Psoas muscle (tissue), 8 donors: Measurements from ENCODE around the gene THBD. TPM values are rescaled to one million over a fixed set of nuclear protein-coding genes. Genes with fewer than 3 reads are reported as not detected.

Experiments used
- ATAC-seq, 4 donors: fragments of 200-7000 bp; cut with Tn5 transposase; one replicate each; pipeline ENCODE4 v1.9.1; 2020; ENCODE audit warnings: moderate library complexity in 3 of 4, mild to moderate bottlenecking in 2 of 4
- DNase-seq, 2 donors: peaks; one replicate each; pipeline ENCODE4 v3.0.0-alpha.2; 2020
- H3K27ac ChIP-seq: fragments of 200-600 bp; one replicate; pipeline ENCODE4 v1.8.0; 2022
- H3K27me3 ChIP-seq, 3 donors: fragments of 200-600 bp in 1 of 3; one replicate each; pipeline versions ENCODE4 v1.6.1 to v1.8.0; 2013 to 2022; ENCODE audit warnings: low read length in 2 of 3, mild to moderate bottlenecking in 2 of 3, moderate library complexity in 1 of 3; ENCODE audit not compliant: insufficient read depth in 3 of 3
- H3K36me3 ChIP-seq, 2 donors: fragments of 200-600 bp in 1 of 2; one replicate each; pipeline versions ENCODE4 v1.6.1 to v1.8.0; 2013 to 2022; ENCODE audit warnings: low read depth in 1 of 2, mild to moderate bottlenecking in 1 of 2, moderate library complexity in 1 of 2; ENCODE audit not compliant: insufficient read depth in 1 of 2
- H3K4me1 ChIP-seq: fragments of 200-600 bp; one replicate; pipeline ENCODE4 v1.8.0; 2022
- H3K4me3 ChIP-seq: fragments of 200-600 bp; one replicate; pipeline ENCODE4 v1.8.0; 2022; ENCODE audit warnings: mild to moderate bottlenecking
- H3K9me3 ChIP-seq: fragments of 200-600 bp; one replicate; pipeline ENCODE4 v1.8.0; 2022
- WGBS, 3 donors: extraction: QIAGEN DNeasy Blood & Tissue Kit; methylation state at CpG; one replicate each; pipeline versions ENCODE4 v1.1.6 to v1.1.7; 2013; 5-methylcytosine and 5-hydroxymethylcytosine counted together
- intact Hi-C, 2 donors: fragments of 100-400 bp; cut with DNase I; formaldehyde crosslinking; loops; one replicate each; pipeline versions ENCODE4 v1.11.0 to v1.14.2; 2022
- polyA plus RNA-seq, 3 donors: library from polyadenylated mRNA; stranded (reverse); fragments of 200-250 nt; gene quantifications; one replicate each; pipeline ENCODE4 v1.2.3, GENCODE V29; 2013
- total RNA-seq, 4 donors: library from RNA; stranded (reverse); fragmentation: NEBNext Ultra II Directional in 2 of 4; extraction: Animal tissue kit (Norgen Biotek cat#: 25700) in 2 of 4; gene quantifications; one replicate each; pipeline versions ENCODE4 v1.2.1 to v1.2.4, GENCODE V29; 2021 to 2023
- TF ChIP-seq, protein P1 (sequence below): fragments of 200-600 bp; IDR thresholded peaks from one replicate; pipeline ENCODE4 v1.8.0; 2022; ENCODE audit warnings: antibody characterized with exemption
- donor health status: healthy with polysubstance abuse.
- donor health status: DM: no; HTN: no; CAD: no; lungs with moderate emphysema.
- donor health status: Bipolar disorder and iron deficiency.
- donor health status: healthy.
- donor health status: DM: yes; HTN: yes; CAD: no.
- donor health status: DM: no; HTN: no; CAD: no.
- donor health status: DM: no; HTN: no; CAD: no.
- donor health status: DM: yes; HTN: yes; CAD: no.

Gene THBD
- total and polyA plus RNA-seq, 7 donors = 6.5 to 604 (median 50.0) TPM

DNA sequence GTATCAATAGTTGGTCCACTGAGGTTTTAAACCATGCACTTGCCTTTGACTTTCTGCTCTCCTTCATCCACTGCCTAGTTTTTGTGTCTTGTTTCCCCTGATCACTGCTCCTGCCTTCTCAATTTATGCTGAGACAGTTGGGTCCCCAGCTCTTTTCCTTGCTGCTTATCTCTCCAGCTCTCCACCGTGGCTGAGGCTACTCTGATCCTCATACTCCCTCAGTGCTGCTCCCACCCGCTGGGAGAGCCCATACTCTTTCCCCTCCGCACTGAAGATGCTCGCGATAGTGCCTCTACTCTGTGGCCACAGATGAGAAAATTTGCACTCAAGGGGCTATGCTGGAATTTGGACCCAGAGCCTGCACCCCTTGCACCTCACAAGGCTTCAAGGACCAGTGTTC lies 3.4 kb upstream of the THBD start:
- no peak overlapping the region for H3K4me3 ChIP-seq
- no peaks in the 10 kb centered on the region for H3K27me3 ChIP-seq
- ATAC-seq (no peak), DNase-seq (no peak)
- WGBS, 3 donors = 81 to 97% (median 87%) methylated on average over 5 of the region's 5 CpGs
- no peaks in the 10 kb centered on the region for H3K9me3 ChIP-seq
- intact Hi-C loops = loop anchor here (5.0 to 10.0 kb wide), 3 partner anchors 34 to 182 kb away; partner anchors contain the start of gene CD93 (in 1 of the 2)
- TF ChIP-seq, protein P1, sequence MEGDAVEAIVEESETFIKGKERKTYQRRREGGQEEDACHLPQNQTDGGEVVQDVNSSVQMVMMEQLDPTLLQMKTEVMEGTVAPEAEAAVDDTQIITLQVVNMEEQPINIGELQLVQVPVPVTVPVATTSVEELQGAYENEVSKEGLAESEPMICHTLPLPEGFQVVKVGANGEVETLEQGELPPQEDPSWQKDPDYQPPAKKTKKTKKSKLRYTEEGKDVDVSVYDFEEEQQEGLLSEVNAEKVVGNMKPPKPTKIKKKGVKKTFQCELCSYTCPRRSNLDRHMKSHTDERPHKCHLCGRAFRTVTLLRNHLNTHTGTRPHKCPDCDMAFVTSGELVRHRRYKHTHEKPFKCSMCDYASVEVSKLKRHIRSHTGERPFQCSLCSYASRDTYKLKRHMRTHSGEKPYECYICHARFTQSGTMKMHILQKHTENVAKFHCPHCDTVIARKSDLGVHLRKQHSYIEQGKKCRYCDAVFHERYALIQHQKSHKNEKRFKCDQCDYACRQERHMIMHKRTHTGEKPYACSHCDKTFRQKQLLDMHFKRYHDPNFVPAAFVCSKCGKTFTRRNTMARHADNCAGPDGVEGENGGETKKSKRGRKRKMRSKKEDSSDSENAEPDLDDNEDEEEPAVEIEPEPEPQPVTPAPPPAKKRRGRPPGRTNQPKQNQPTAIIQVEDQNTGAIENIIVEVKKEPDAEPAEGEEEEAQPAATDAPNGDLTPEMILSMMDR = no peak
- H3K36me3 ChIP-seq = no peaks in the 10 kb centered on the region
- H3K27ac ChIP-seq = no peak overlapping the region
- H3K4me1 ChIP-seq = no peaks in the 10 kb centered on the region

DNA sequence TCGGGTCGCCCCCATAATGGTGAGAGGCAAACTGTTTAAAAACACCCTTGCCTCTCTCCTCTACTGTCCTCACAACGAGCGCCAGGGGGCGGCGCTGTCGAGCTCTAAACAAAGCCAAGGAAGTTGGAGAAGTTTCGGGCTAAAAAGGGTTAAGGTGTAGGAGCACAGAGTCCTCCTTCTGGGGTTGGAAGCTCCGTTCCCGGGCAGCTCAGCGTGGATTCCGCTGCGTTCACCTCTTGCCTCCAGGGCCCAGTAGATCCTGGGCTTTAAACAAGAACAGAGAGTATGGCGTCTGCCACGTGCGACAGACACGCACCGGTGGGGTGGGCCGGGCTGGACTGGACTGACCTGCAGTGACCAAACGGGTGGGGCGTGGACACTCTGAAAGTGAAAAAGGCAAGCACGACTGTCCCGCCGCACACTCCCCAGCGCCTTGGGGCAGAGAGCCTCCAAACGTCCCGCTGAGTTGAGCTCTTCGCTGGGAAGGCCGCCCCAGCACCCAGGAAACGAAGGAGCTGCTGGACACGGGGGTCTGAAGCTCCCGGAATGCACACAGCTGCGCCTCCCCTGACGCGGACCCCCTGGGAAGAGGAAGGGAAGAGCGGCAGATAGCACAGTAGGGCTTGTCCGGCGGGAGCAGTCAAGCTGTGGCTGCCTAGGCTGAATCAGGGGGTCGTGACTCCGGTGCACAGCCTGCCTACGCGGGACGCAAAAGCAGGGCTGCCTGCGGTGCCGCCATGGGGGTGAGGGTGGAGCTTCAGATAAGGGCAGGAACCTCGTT lies 1.6 kb upstream of the THBD start:
- DNase-seq = peak; percentile 86 to 91
- intact Hi-C loops = loop anchor here (2.0 to 10.0 kb wide), 4 partner anchors 36 to 184 kb away; partner anchors contain the start of gene CD93 (in 1 of the 2)
- peak; percentile 34 to 51 (median 50) for ATAC-seq
- Histone ChIP-seq H3K4me1 (peaks cover 12% of the 10 kb centered on the region), H3K9me3 (no peaks in the 10 kb centered on the region), H3K27me3 (no peaks in the 10 kb centered on the region), H3K36me3 (no peaks in the 10 kb centered on the region), H3K27ac (peak overlapping the region; percentile 97), H3K4me3 (peak overlapping the region; percentile 75)
- WGBS, 3 donors = 10 to 14% (median 12%) methylated on average over 45 to 46 of the region's 46 CpGs
- TF ChIP-seq, protein P1 = peak; percentile 77

DNA sequence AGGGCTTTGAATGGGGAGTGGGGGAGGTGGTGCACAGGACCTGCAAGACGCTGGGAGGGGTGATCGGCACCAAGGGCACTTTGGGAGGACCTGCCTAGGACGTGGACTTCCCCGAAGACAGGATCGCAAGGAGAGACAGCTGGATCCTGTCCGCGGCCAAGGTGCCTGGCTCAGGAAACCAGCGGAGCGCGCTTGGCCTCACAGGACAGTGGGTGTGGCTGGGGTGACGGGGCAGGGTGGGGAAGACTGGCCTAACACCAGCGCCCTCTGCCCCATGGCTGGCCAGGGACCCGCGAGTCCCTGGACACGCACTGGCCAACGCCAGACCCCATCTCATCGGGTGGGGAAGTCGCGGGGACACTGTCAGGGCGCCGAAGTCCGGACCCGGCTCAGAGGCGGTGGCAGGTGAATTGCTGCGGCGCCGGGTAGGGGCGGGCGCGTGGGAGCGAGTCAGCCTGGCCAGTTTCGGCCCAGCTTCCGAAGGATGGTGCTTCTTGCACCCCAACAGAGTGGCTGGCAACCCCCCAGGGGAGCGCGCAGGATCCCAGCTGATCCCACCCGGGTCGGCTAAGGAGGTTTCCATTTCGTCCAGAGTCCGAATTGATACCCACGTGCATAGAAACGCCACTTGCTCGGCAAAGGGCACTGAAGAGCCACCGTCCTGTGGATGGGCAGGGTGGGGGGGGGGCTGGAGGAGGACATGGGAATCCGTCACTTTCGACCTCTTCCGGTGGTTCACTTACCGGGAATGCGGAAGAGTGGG lies 785 bp upstream of the THBD start:
- Histone ChIP-seq H3K27ac (peak overlapping the region; percentile 97), H3K4me1 (peaks cover 18% of the 10 kb centered on the region), H3K4me3 (peak overlapping the region; percentile 75), H3K27me3 (no peaks in the 10 kb centered on the region), H3K36me3 (no peaks in the 10 kb centered on the region), H3K9me3 (no peaks in the 10 kb centered on the region)
- DNase-seq (peak; percentile 71 to 87), ATAC-seq (peak; percentile 55 to 67 (median 64))
- 0 to 1% (median 0%) methylated on average over 42 to 48 of the region's 48 CpGs for WGBS, 3 donors
- TF ChIP-seq, protein P1 = no peak
- intact Hi-C loops = loop anchor here (2.0 to 10.0 kb wide), 4 partner anchors 37 to 185 kb away; partner anchors contain the start of gene CD93 (in 1 of the 2)

DNA sequence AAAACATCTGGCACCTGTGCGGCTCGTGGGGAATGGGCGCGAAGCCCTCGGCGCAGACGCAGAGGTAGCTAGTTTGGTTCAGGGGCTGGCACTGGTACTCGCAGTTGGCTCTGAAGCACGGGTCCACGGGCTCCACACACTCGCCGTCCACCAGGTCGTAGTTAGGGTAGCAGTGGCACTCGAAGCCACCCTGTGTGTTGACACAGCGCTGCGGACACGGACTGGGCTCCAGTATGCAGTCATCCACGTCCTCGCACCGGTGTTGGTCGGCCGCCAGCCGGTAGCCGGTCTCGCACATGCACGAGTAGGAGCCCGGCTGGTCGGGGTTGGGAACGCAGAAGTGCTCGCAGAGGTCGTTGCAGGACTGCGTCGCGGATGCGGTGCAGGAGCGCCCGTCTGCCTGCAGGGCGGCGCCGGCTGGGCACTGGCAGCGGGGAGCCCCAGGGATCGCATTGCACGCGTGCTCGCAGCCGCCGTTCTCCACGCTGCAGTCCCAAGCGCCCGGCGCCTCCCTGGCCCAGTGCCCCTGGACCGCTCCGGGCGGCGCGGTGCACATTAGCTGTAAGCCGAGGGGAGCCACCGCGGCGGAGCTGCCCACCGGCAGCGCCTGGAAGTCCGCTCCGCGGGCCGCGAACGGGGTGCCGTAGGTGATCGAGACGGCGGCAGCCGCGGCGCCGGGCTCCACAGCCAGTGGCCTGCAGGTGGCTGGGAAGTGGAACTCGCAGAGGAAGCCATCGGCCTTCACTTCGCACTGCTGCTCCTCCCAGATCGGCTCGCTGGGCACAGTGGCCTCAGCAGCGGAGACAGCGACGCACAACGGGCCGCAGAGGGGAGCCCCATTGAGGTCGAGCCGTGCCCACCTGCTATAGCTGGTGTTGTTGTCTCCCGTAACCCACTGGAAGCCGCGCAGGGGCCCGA lies 930 bp downstream of the THBD start:
- TF ChIP-seq, protein P1 = peak; percentile 70
- peak overlapping the region; percentile 75 for H3K4me3 ChIP-seq
- no peaks in the 10 kb centered on the region for H3K27me3 ChIP-seq
- DNase-seq (peak; percentile 79 to 91), ATAC-seq (peak; percentile 54 to 66 (median 64))
- no peaks in the 10 kb centered on the region for H3K9me3 ChIP-seq
- intact Hi-C loops = loop anchor here (2.0 to 10.0 kb wide), 7 partner anchors 130 to 354 kb away; partner anchors contain the start of gene NXT1 (in 1 of the 2)
- H3K27ac ChIP-seq = peak overlapping the region; percentile 97
- peaks cover 18% of the 10 kb centered on the region for H3K4me1 ChIP-seq
- 1% methylated on average over 74 to 92 of the region's 92 CpGs for WGBS, 3 donors
- no peaks in the 10 kb centered on the region for H3K36me3 ChIP-seq
